ENCODE measurements around the gene METTL6. TPM values are rescaled to one million over a fixed set of nuclear protein-coding genes. Genes with fewer than 3 reads are reported as not detected.
"Not testable (repeated sequence)": the region's sequence is repeated elsewhere in the genome, so short reads cannot be mapped to it uniquely, and the experiment has no call there.

Gene METTL6
- total RNA-seq, 1 donor from 2014 or later: 12.1 TPM

GRCh38 chr3:15405448-15406050, 21.8 kb downstream of the METTL6 start:
- no peak for DNase-seq (ENCODE audit: low spot score)

GRCh38 chr3:15404767-15405166, 22.6 kb downstream of the METTL6 start:
- no peak for DNase-seq (ENCODE audit: low spot score)

GRCh38 chr3:15403965-15404364, 23.4 kb downstream of the METTL6 start:
- DNase-seq (ENCODE audit: low spot score): no peak

GRCh38 chr3:15403495-15403894, 23.8 kb downstream of the METTL6 start:
- no peak for DNase-seq (ENCODE audit: low spot score)

GRCh38 chr3:15401936-15402335, 25.4 kb downstream of the METTL6 start:
- DNase-seq (ENCODE audit: low spot score): no peak

- no peak for DNase-seq (ENCODE audit: low spot score)
These were observed 27.4 kb downstream of the METTL6 start for GRCh38 chr3:15399970-15400369.

- not testable (repeated sequence) for DNase-seq (ENCODE audit: low spot score)
These were observed 28.6 kb downstream of the METTL6 start for GRCh38 chr3:15398731-15399133.

GRCh38 chr3:15393252-15393651, 34.1 kb downstream of the METTL6 start:
- DNase-seq (ENCODE audit: low spot score): not testable (repeated sequence)

GRCh38 chr3:15391007-15391406, 36.3 kb downstream of the METTL6 start:
- DNase-seq (ENCODE audit: low spot score): no peak

- no peak for DNase-seq (ENCODE audit: low spot score)
These were observed 36.9 kb downstream of the METTL6 start for GRCh38 chr3:15390460-15390859.

- DNase-seq (ENCODE audit: low spot score): not testable (repeated sequence)
These were observed 39.0 kb downstream of the METTL6 start for GRCh38 chr3:15388335-15388734.

- DNase-seq (ENCODE audit: low spot score): no peak
These were observed 39.6 kb downstream of the METTL6 start for GRCh38 chr3:15387735-15388134.

- no peak for DNase-seq (ENCODE audit: low spot score)
These were observed 40.2 kb downstream of the METTL6 start for GRCh38 chr3:15387171-15387581.

GRCh38 chr3:15386654-15386955, 40.7 kb downstream of the METTL6 start:
- DNase-seq (ENCODE audit: low spot score): not testable (repeated sequence)

GRCh38 chr3:15385901-15386653, 41.3 kb downstream of the METTL6 start:
- no peak for DNase-seq (ENCODE audit: low spot score)

- DNase-seq (ENCODE audit: low spot score): not testable (repeated sequence)
These were observed 42.1 kb downstream of the METTL6 start for GRCh38 chr3:15385238-15385695.

GRCh38 chr3:15384510-15385237, 42.7 kb downstream of the METTL6 start:
- no peak for DNase-seq (ENCODE audit: low spot score)

- DNase-seq (ENCODE audit: low spot score): no peak
These were observed 44.9 kb downstream of the METTL6 start for GRCh38 chr3:15382405-15382923.

- DNase-seq (ENCODE audit: low spot score): no peak
These were observed 46.1 kb downstream of the METTL6 start for GRCh38 chr3:15380980-15381890.

GRCh38 chr3:15377961-15378791, 49.2 kb downstream of the METTL6 start:
- DNase-seq (ENCODE audit: low spot score): peak; percentile 96
